ENCODE results near the gene NKX3-2.

The NKX3-2 gene

DNA sequence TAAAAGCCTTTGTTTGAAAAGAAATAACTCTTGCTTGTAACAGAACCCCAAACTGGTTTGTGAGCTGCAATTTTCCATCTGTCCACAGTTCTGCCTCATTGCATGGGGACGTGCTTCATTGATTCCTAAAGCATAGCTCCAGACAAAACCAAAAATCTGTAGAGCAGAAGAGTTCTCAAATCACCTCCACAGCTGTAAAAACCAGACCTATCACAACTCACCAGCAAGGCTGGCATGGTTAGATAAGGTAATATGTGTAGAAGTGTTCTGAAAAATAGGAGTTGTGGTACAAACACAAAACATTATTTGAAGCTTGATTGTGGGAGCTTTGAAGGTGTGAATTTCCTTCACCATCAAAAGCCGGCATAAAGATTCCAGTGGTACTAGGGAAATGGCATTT is 47.7 kb downstream of the NKX3-2 start:
- DNase-seq, result no peak

DNA sequence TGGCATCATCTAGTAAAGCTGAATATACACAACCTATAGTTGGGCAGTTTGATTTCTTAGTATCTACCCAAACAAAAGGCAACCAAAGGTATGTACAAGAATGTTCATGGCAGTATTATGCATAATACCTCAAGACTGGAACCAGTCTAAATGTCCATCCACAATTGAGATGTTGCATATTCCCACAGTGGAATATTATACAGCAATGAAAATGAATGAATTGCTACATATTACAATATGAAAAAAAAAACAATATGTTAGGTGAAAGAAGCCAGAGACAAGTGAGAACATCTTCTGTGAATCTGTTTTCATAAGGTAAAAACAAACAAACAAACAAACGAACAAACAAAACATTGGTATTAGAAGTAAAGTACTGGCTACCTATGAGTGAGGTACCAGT is 48.6 kb downstream of the NKX3-2 start:
- no peak for DNase-seq

DNA sequence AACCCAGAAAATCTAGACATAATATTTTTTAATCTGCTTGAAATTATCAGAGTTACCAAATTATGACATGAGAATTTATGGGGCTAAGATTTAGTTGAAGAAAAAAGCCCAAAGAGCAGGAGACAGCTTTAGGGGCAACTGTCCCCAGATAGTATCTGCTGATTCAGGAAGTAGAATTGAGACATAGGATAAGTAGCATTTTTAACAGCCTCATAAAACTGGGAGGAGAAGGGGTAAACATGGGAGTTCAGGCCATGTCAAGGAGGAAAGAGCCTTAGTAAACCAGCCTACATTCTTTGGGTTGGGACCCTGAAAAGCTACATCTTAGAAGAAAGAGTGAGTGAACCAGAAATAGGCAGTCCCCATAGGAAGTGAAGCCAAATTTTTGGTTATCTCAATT is 50.5 kb downstream of the NKX3-2 start:
- DNase-seq, result no peak

DNA sequence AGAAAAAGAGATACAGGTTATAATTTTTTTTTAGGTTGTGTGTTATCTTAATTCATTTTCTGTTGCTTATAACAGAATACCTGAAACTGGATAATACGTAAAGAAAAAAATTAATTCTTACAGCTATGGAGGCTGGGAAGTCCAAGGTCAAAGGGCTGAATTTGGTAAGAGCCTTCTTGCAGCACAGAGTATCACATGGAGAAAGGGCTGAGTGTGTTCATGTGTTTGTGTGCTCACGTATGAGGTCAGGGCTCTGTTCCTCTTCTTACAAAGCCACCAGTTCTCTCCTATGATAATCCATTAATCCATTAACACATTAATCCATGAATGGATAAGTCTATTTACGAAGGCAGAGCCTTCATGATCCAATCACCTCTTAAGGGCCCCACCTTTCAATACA is 51.6 kb downstream of the NKX3-2 start:
- DNase-seq, result no peak
